Endothelial cell (in vitro differentiated cells): ENCODE data around the gene OSBPL3. TPM values are rescaled to one million over a fixed set of nuclear protein-coding genes. Genes with fewer than 3 reads are reported as not detected.
"Not testable (repeated sequence)": the region's sequence is repeated elsewhere in the genome, so short reads cannot be mapped to it uniquely, and the experiment has no call there.

Experiments used
- DNase-seq: peaks from one replicate; pipeline ENCODE4 v3.0.0; 2021; ENCODE audit warnings: low spot score
- H3K27ac Mint-ChIP-seq: one replicate; pipeline ENCODE4 v1.8.0; 2021; ENCODE audit warnings: mixed read lengths, inconsistent platforms; ENCODE audit not compliant: unreplicated experiment
- H3K27me3 Mint-ChIP-seq: one replicate; pipeline ENCODE4 v1.8.0; 2021; ENCODE audit warnings: mild to moderate bottlenecking, moderate library complexity, mixed read lengths, inconsistent platforms; ENCODE audit not compliant: unreplicated experiment
- H3K36me3 Mint-ChIP-seq: one replicate; pipeline ENCODE4 v1.8.0; 2021; ENCODE audit warnings: mild to moderate bottlenecking, low read depth, mixed read lengths, inconsistent platforms; ENCODE audit not compliant: unreplicated experiment
- H3K4me1 Mint-ChIP-seq: one replicate; pipeline ENCODE4 v1.8.0; 2021; ENCODE audit warnings: mild to moderate bottlenecking, mixed read lengths, inconsistent platforms; ENCODE audit not compliant: unreplicated experiment
- H3K4me3 Mint-ChIP-seq: one replicate; pipeline ENCODE4 v1.8.0; 2021; ENCODE audit warnings: mild to moderate bottlenecking, mixed read lengths, inconsistent platforms; ENCODE audit not compliant: unreplicated experiment
- H3K9me3 Mint-ChIP-seq: one replicate; pipeline ENCODE4 v1.8.0; 2021; ENCODE audit warnings: mixed read lengths, inconsistent platforms; ENCODE audit not compliant: unreplicated experiment
- CTCF ChIP-seq: fragments of 200-600 bp; sonication (generic); IDR thresholded peaks from one replicate; pipeline ENCODE4 v1.5.0; 2021; ENCODE audit warnings: antibody characterized with exemption; ENCODE audit not compliant: unreplicated experiment
- total RNA-seq: library from RNA; stranded (reverse); fragmentation: NEBNext Ultra II Directional; extraction: Animal tissue kit (Norgen Biotek cat#: 25700); gene quantifications from one replicate; pipeline ENCODE4 v1.2.1, GENCODE V29; 2021; ENCODE audit not compliant: unreplicated experiment

OSBPL3 gene
- total RNA-seq, 1 donor from 2014 or later: 3.1 TPM

GRCh38 chr7:24798261-24798660 lies 181.7 kb downstream of the OSBPL3 start:
- Mint-ChIP-seq H3K36me3 (peaks cover 4% of the 10 kb centered on the region), H3K4me1 (peaks cover 8% of the 10 kb centered on the region), H3K27ac (no peak overlapping the region), H3K4me3 (no peak overlapping the region), H3K9me3 (no peaks in the 10 kb centered on the region), H3K27me3 (peaks cover 1% of the 10 kb centered on the region)
- TF ChIP-seq CTCF: no peak
- DNase-seq: no peak

- no peak for TF ChIP-seq CTCF
- DNase-seq: no peak
- peaks cover 4% of the 10 kb centered on the region for H3K36me3 Mint-ChIP-seq
- no peak overlapping the region for H3K27ac Mint-ChIP-seq
- H3K4me1 Mint-ChIP-seq: peaks cover 8% of the 10 kb centered on the region
- peaks cover 1% of the 10 kb centered on the region for H3K27me3 Mint-ChIP-seq
- H3K4me3 Mint-ChIP-seq: no peak overlapping the region
- no peaks in the 10 kb centered on the region for H3K9me3 Mint-ChIP-seq
These were observed 182.7 kb downstream of the OSBPL3 start for GRCh38 chr7:24797270-24797669.

- DNase-seq: no peak
- no peak for TF ChIP-seq CTCF
- Mint-ChIP-seq H3K4me3 (no peak overlapping the region), H3K9me3 (no peaks in the 10 kb centered on the region), H3K36me3 (peaks cover 4% of the 10 kb centered on the region), H3K4me1 (peaks cover 8% of the 10 kb centered on the region), H3K27me3 (peaks cover 1% of the 10 kb centered on the region), H3K27ac (no peak overlapping the region)
These were observed 184.6 kb downstream of the OSBPL3 start for GRCh38 chr7:24795407-24795767.

- not testable (repeated sequence) for H3K27me3 Mint-ChIP-seq, H3K4me1 Mint-ChIP-seq, H3K36me3 Mint-ChIP-seq, DNase-seq, H3K27ac Mint-ChIP-seq, H3K4me3 Mint-ChIP-seq, H3K9me3 Mint-ChIP-seq
These were observed 185.1 kb downstream of the OSBPL3 start for GRCh38 chr7:24794751-24795406.

- no peak for DNase-seq
- H3K4me1 Mint-ChIP-seq: peaks cover 8% of the 10 kb centered on the region
These were observed 185.9 kb downstream of the OSBPL3 start for GRCh38 chr7:24793982-24794648.

More at GRCh38 chr7:24793982-24794648, 185.9 kb downstream of the OSBPL3 start:
- Mint-ChIP-seq H3K36me3 (peaks cover 4% of the 10 kb centered on the region), H3K9me3 (no peaks in the 10 kb centered on the region), H3K27me3 (peaks cover 1% of the 10 kb centered on the region), H3K27ac (no peak overlapping the region), H3K4me3 (no peak overlapping the region)
- no peak for TF ChIP-seq CTCF
